Neuronal stem cell (in vitro differentiated cells): Measurements from ENCODE around the gene AMZ2.
"Not testable (repeated sequence)": the region's sequence is repeated elsewhere in the genome, so short reads cannot be mapped to it uniquely, and the experiment has no call there.

Experiments
- DNase-seq: peaks from one replicate; pipeline ENCODE4 v3.0.0-alpha.2; 2013; ENCODE audit warnings: low spot score
- H2AFZ ChIP-seq: one replicate; pipeline ENCODE4 v1.6.1; 2013; ENCODE audit warnings: mild to moderate bottlenecking, low read length, inconsistent platforms
- H2AK5ac ChIP-seq: 2 replicates; pipeline ENCODE4 v1.6.1; 2013; ENCODE audit warnings: low read depth, mild to moderate bottlenecking, inconsistent platforms, low read length, moderate library complexity, mixed read lengths
- H2BK120ac ChIP-seq: 2 replicates; pipeline ENCODE4 v1.6.1; 2013; ENCODE audit warnings: low read depth, mild to moderate bottlenecking, inconsistent platforms, low read length, moderate library complexity, mixed read lengths
- H2BK12ac ChIP-seq: one replicate; pipeline ENCODE4 v1.6.1; 2013; ENCODE audit warnings: low read length, inconsistent platforms
- H2BK15ac ChIP-seq: 2 replicates; pipeline ENCODE4 v1.6.1; 2013; ENCODE audit warnings: mild to moderate bottlenecking, low read length, inconsistent platforms, mixed read lengths
- H2BK5ac ChIP-seq: one replicate; pipeline ENCODE4 v1.6.1; 2013; ENCODE audit warnings: inconsistent platforms, mild to moderate bottlenecking, low read length, moderate library complexity
- H3K14ac ChIP-seq: one replicate; pipeline ENCODE4 v1.6.1; 2013; ENCODE audit warnings: low read length, inconsistent platforms
- H3K18ac ChIP-seq: 2 replicates; pipeline ENCODE4 v1.6.1; 2013; ENCODE audit warnings: low read length, inconsistent platforms
- H3K23ac ChIP-seq: 2 replicates; pipeline ENCODE4 v1.6.1; 2013; ENCODE audit warnings: low read depth, mild to moderate bottlenecking, mixed read lengths, low read length, inconsistent platforms; ENCODE audit not compliant: poor library complexity
- H3K27ac ChIP-seq: replicated peaks from 3 replicates; pipeline ENCODE4 v1.5.1; 2013; ENCODE audit warnings: low read length, inconsistent platforms
- H3K27me3 ChIP-seq, 3 experiments: 2 replicates each; pipeline ENCODE4 v1.6.1; 2013; ENCODE audit warnings: low read length in 3 of 3, mild to moderate bottlenecking in 2 of 3, inconsistent platforms in 1 of 3, low read depth in 1 of 3, mixed read lengths in 1 of 3, moderate library complexity in 1 of 3; ENCODE audit not compliant: control insufficient read depth in 3 of 3, insufficient read depth in 3 of 3
- H3K36me3 ChIP-seq, 2 donors: replicated peaks in 1 of 2; 2 replicates each; pipeline ENCODE4 v1.6.1; 2013; ENCODE audit warnings: low read length in 2 of 2; ENCODE audit not compliant: control insufficient read depth in 2 of 2, insufficient read depth in 2 of 2
- H3K4ac ChIP-seq: 2 replicates; pipeline ENCODE4 v1.6.1; 2013; ENCODE audit warnings: inconsistent platforms, mild to moderate bottlenecking, low read length, moderate library complexity
- H3K4me1 ChIP-seq, 2 donors: 1 replicate in 1 of 2; 2 replicates in 1 of 2; pipeline ENCODE4 v1.6.1; 2013; ENCODE audit warnings: low read length in 2 of 2, low read depth in 1 of 2; ENCODE audit not compliant: control insufficient read depth in 2 of 2, insufficient read depth in 1 of 2
- H3K4me2 ChIP-seq: one replicate; pipeline ENCODE4 v1.6.1; 2013; ENCODE audit warnings: mild to moderate bottlenecking, low read length, inconsistent platforms; ENCODE audit not compliant: insufficient read depth, poor library complexity, severe bottlenecking
- H3K4me3 ChIP-seq, 2 donors: 2 replicates each; pipeline ENCODE4 v1.5.1; 2013; ENCODE audit warnings: low read length in 2 of 2, mild to moderate bottlenecking in 2 of 2, inconsistent platforms in 1 of 2, moderate library complexity in 1 of 2
- H3K79me1 ChIP-seq: one replicate; pipeline ENCODE4 v1.6.1; 2013; ENCODE audit warnings: low read depth, mild to moderate bottlenecking, inconsistent platforms, low read length, moderate library complexity
- H3K9ac ChIP-seq: one replicate; pipeline ENCODE4 v1.6.1; 2013; ENCODE audit warnings: mild to moderate bottlenecking, low read depth, low read length, inconsistent platforms; ENCODE audit not compliant: poor library complexity
- H3K9me3 ChIP-seq, 2 donors: replicated peaks in 1 of 2; 2 replicates each; pipeline versions ENCODE3 to v1.6.1; 2013; ENCODE audit warnings: low read length in 2 of 2, mild to moderate bottlenecking in 2 of 2, inconsistent platforms in 1 of 2, low read depth in 1 of 2, mixed read lengths in 1 of 2, moderate library complexity in 1 of 2; ENCODE audit not compliant: control insufficient read depth in 2 of 2, insufficient read depth in 1 of 2
- H4K8ac ChIP-seq: one replicate; pipeline ENCODE4 v1.6.1; 2013; ENCODE audit warnings: low read depth, mild to moderate bottlenecking, inconsistent platforms, low read length, moderate library complexity
- H4K91ac ChIP-seq: one replicate; pipeline ENCODE4 v1.6.1; 2013; ENCODE audit warnings: low read length, low read depth, mild to moderate bottlenecking, inconsistent platforms; ENCODE audit not compliant: poor library complexity
- whole genome bisulfite sequencing, 2 donors: extraction: QIAGEN DNeasy Blood & Tissue Kit; methylation state at CpG; one replicate each; pipeline ENCODE4 v1.1.7; 2013; ENCODE audit warnings: missing lambda C conversion rate in 2 of 2, mixed read lengths in 1 of 2; ENCODE audit not compliant: insufficient read length in 2 of 2, insufficient replicate concordance in 1 of 2; ENCODE audit errors: extremely low coverage in 2 of 2; 5-methylcytosine and 5-hydroxymethylcytosine counted together

AMZ2 gene

GRCh38 chr17:68228039-68228680, 19.7 kb upstream of the AMZ2 start:
- H2BK5ac ChIP-seq, H3K4ac ChIP-seq: not testable (repeated sequence)
- WGBS, 2 donors: no CpG with 5 or more reads among the region's 9 CpGs

GRCh38 chr17:68228817-68229570, 18.8 kb upstream of the AMZ2 start:
- WGBS, 2 donors: no CpG with 5 or more reads among the region's 17 CpGs
- Histone ChIP-seq H3K4me2 (no peak overlapping the region), H3K14ac (no peak overlapping the region), H3K9me3 (no peaks in the 10 kb centered on the region), H3K9ac (no peak overlapping the region), H3K4ac (no peak overlapping the region), H2BK5ac (no peak overlapping the region), H3K79me1 (peaks cover 3% of the 10 kb centered on the region), H2BK15ac (no peak overlapping the region), H3K36me3 (no peaks in the 10 kb centered on the region), H2BK120ac (no peak overlapping the region), H3K4me3 (no peak overlapping the region), H3K27me3 (no peaks in the 10 kb centered on the region), H3K23ac (peak overlapping the region; percentile 86), H4K8ac (peak overlapping the region; percentile 9), H3K18ac (peak overlapping the region; percentile 58), H4K91ac (no peak overlapping the region), H2BK12ac (no peak overlapping the region), H3K4me1 (no peaks in the 10 kb centered on the region), H3K27ac (no peak overlapping the region), H2AFZ (no peak overlapping the region), H2AK5ac (no peak overlapping the region)
- DNase-seq: no peak

More at GRCh38 chr17:68228039-68228680, 19.7 kb upstream of the AMZ2 start:
- not testable (repeated sequence) for H2BK15ac ChIP-seq, H3K79me1 ChIP-seq, H4K8ac ChIP-seq, H3K18ac ChIP-seq, H3K4me2 ChIP-seq, H3K27me3 ChIP-seq, DNase-seq, H3K4me1 ChIP-seq, H2BK12ac ChIP-seq, H4K91ac ChIP-seq, H3K27ac ChIP-seq, H2AK5ac ChIP-seq, H3K9me3 ChIP-seq, H2AFZ ChIP-seq, H2BK120ac ChIP-seq, H3K4me3 ChIP-seq, H3K9ac ChIP-seq, H3K36me3 ChIP-seq, H3K14ac ChIP-seq, H3K23ac ChIP-seq

DNA sequence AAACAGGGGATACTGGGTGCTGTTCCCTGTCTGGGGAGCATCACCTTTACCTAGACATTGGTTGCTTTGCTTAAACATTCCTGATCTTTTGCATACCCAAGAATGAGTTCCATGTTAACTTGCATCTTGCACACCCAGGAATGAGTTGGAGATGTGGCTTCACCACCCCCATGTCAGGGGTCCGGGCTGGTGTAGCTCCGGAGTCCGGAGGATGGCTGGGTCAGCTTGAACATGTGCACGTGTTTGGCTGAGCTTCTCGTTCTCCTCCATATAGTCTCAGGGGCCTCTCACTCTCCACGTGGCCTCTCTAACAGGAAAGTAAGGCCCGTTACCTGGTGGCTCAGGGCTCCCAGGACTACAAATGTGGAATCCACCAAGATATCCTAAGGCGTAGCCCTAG, 18.2 kb upstream of the AMZ2 start:
- no peak overlapping the region for H3K4me2 ChIP-seq
- no peak overlapping the region for H4K8ac ChIP-seq
- H3K9me3 ChIP-seq: no peaks in the 10 kb centered on the region
- H3K36me3 ChIP-seq: no peaks in the 10 kb centered on the region
- no peak overlapping the region for H2BK5ac ChIP-seq
- H2BK120ac ChIP-seq: peak overlapping the region; percentile 54
- H3K4me1 ChIP-seq: no peaks in the 10 kb centered on the region
- no peak overlapping the region for H3K4ac ChIP-seq
- peak overlapping the region; percentile 44 for H3K9ac ChIP-seq
- H3K4me3 ChIP-seq: no peak overlapping the region
- no peak overlapping the region for H2AK5ac ChIP-seq
- peaks cover 3% of the 10 kb centered on the region for H3K79me1 ChIP-seq
- no peak overlapping the region for H3K23ac ChIP-seq
- no peak overlapping the region for H2BK15ac ChIP-seq
- no peak overlapping the region for H2BK12ac ChIP-seq
- no peaks in the 10 kb centered on the region for H3K27me3 ChIP-seq
- H2AFZ ChIP-seq: no peak overlapping the region
- H4K91ac ChIP-seq: no peak overlapping the region
- H3K27ac ChIP-seq: no peak overlapping the region
- no CpG with 5 or more reads among the region's 8 CpGs for WGBS, 2 donors
- no peak overlapping the region for H3K14ac ChIP-seq
- DNase-seq: no peak
- no peak overlapping the region for H3K18ac ChIP-seq

DNA sequence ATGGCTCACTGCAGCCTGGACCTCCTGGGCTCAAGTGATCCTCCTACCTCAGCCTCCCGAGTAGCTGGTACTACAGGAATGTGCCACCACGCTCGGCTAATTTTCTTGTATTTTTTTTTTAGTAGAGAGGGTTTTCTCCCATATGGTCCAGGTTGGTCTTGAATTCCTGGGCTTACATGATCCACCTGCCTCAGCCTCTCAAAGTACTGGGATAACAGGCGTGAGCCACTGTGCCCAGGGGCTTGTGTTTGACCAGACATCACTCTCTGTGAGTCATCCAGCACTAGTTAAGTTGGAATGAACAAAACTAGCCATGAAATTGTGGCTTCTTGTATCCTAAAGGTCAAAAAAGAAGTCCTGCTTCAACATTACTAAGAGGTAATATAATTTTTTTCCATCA, 16.7 kb upstream of the AMZ2 start:
- not testable (repeated sequence) for H2BK5ac ChIP-seq, H2BK15ac ChIP-seq
- no CpG with 5 or more reads among the region's 4 CpGs for WGBS, 2 donors

More for the DNA sequence above, 16.7 kb upstream of the AMZ2 start:
- not testable (repeated sequence) for H3K9ac ChIP-seq, H3K4me3 ChIP-seq, H2AFZ ChIP-seq, DNase-seq, H3K27me3 ChIP-seq, H3K23ac ChIP-seq, H2BK120ac ChIP-seq, H2AK5ac ChIP-seq, H3K79me1 ChIP-seq, H4K8ac ChIP-seq, H3K4me2 ChIP-seq, H3K18ac ChIP-seq, H2BK12ac ChIP-seq, H3K14ac ChIP-seq, H4K91ac ChIP-seq, H3K4me1 ChIP-seq, H3K4ac ChIP-seq, H3K36me3 ChIP-seq, H3K9me3 ChIP-seq, H3K27ac ChIP-seq
